ENCODE results near the gene EPS8L3.

DNA sequence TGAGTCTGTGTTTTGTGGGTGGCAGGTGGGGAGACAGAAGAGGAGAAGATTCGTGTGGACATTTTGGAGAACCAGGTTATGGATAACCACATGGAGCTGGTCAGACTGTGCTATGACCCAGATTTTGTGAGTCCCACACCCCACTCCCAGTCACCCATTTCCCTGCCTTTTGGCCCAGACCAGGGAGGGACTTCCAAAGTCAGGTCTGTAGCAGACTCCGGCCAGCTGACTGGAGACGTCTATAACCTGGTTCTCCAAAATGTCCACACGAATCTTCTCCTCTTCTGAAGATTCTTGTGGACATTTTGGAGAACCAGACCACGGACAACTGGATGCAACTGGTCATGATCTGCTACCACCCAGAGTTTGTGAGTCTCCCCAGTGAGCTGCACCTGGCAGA is 50.1 kb downstream of the EPS8L3 start:
- TF ChIP-seq, protein P1, sequence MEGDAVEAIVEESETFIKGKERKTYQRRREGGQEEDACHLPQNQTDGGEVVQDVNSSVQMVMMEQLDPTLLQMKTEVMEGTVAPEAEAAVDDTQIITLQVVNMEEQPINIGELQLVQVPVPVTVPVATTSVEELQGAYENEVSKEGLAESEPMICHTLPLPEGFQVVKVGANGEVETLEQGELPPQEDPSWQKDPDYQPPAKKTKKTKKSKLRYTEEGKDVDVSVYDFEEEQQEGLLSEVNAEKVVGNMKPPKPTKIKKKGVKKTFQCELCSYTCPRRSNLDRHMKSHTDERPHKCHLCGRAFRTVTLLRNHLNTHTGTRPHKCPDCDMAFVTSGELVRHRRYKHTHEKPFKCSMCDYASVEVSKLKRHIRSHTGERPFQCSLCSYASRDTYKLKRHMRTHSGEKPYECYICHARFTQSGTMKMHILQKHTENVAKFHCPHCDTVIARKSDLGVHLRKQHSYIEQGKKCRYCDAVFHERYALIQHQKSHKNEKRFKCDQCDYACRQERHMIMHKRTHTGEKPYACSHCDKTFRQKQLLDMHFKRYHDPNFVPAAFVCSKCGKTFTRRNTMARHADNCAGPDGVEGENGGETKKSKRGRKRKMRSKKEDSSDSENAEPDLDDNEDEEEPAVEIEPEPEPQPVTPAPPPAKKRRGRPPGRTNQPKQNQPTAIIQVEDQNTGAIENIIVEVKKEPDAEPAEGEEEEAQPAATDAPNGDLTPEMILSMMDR (IDR thresholded peaks at IDR 0.05; ENCODE audit: poor library complexity, severe bottlenecking), result no peak
- no peak for TF ChIP-seq EZH2 (IDR thresholded peaks at IDR 0.05; ENCODE audit: borderline replicate concordance, insufficient read depth, low read length, poor library complexity, severe bottlenecking)

Measured in neural cell (in vitro differentiated cells).